ENCODE data around the gene IFT88.

Gene IFT88

GRCh38 chr13:20716951-20717350 lies 150.0 kb downstream of the IFT88 start:
- Histone ChIP-seq H3K27ac (ENCODE audit: low read depth, low read length) (no peak overlapping the region), H3K36me3 (ENCODE audit: control insufficient read depth, insufficient read depth, low read length) (no peaks in the 10 kb centered on the region), H3K4me1 (ENCODE audit: control insufficient read depth, insufficient read depth, low read length) (peaks cover 8% of the 10 kb centered on the region), H3K9ac (ENCODE audit: low read length) (no peak overlapping the region), H3K4me3 (ENCODE audit: low read length) (no peak overlapping the region), H3K27me3 (ENCODE audit: control insufficient read depth, insufficient read depth, low read length) (peaks cover 15% of the 10 kb centered on the region)

GRCh38 chr13:20717581-20718542 lies 150.9 kb downstream of the IFT88 start:
- Histone ChIP-seq H3K27ac (ENCODE audit: low read depth, low read length) (no peak overlapping the region), H3K27me3 (ENCODE audit: control insufficient read depth, insufficient read depth, low read length) (peaks cover 16% of the 10 kb centered on the region), H3K4me3 (ENCODE audit: low read length) (no peak overlapping the region), H3K9ac (ENCODE audit: low read length) (no peak overlapping the region), H3K36me3 (ENCODE audit: control insufficient read depth, insufficient read depth, low read length) (no peaks in the 10 kb centered on the region), H3K4me1 (ENCODE audit: control insufficient read depth, insufficient read depth, low read length) (peaks cover 8% of the 10 kb centered on the region)

- Histone ChIP-seq H3K4me1 (ENCODE audit: control insufficient read depth, insufficient read depth, low read length) (peaks cover 8% of the 10 kb centered on the region), H3K9ac (ENCODE audit: low read length) (no peak overlapping the region), H3K27ac (ENCODE audit: low read depth, low read length) (no peak overlapping the region), H3K4me3 (ENCODE audit: low read length) (no peak overlapping the region), H3K36me3 (ENCODE audit: control insufficient read depth, insufficient read depth, low read length) (no peaks in the 10 kb centered on the region), H3K27me3 (ENCODE audit: control insufficient read depth, insufficient read depth, low read length) (peaks cover 16% of the 10 kb centered on the region)
Observed at GRCh38 chr13:20718958-20719566, 152.1 kb downstream of the IFT88 start.

- no peaks in the 10 kb centered on the region for H3K36me3 ChIP-seq (ENCODE audit: control insufficient read depth, insufficient read depth, low read length)
- peaks cover 16% of the 10 kb centered on the region for H3K27me3 ChIP-seq (ENCODE audit: control insufficient read depth, insufficient read depth, low read length)
- H3K4me1 ChIP-seq (ENCODE audit: control insufficient read depth, insufficient read depth, low read length), result peaks cover 8% of the 10 kb centered on the region
- no peak overlapping the region for H3K27ac ChIP-seq (ENCODE audit: low read depth, low read length)
- H3K4me3 ChIP-seq (ENCODE audit: low read length), result no peak overlapping the region
- no peak overlapping the region for H3K9ac ChIP-seq (ENCODE audit: low read length)
Observed at GRCh38 chr13:20719783-20720182, 152.8 kb downstream of the IFT88 start.

GRCh38 chr13:20720499-20720898 lies 153.5 kb downstream of the IFT88 start:
- Histone ChIP-seq H3K4me1 (ENCODE audit: control insufficient read depth, insufficient read depth, low read length) (peaks cover 6% of the 10 kb centered on the region), H3K9ac (ENCODE audit: low read length) (no peak overlapping the region), H3K4me3 (ENCODE audit: low read length) (no peak overlapping the region), H3K36me3 (ENCODE audit: control insufficient read depth, insufficient read depth, low read length) (no peaks in the 10 kb centered on the region), H3K27ac (ENCODE audit: low read depth, low read length) (no peak overlapping the region), H3K27me3 (ENCODE audit: control insufficient read depth, insufficient read depth, low read length) (peaks cover 16% of the 10 kb centered on the region)

GRCh38 chr13:20721058-20721453 lies 154.1 kb downstream of the IFT88 start:
- Histone ChIP-seq H3K27ac (ENCODE audit: low read depth, low read length) (no peak overlapping the region), H3K4me1 (ENCODE audit: control insufficient read depth, insufficient read depth, low read length) (peaks cover 6% of the 10 kb centered on the region), H3K27me3 (ENCODE audit: control insufficient read depth, insufficient read depth, low read length) (peaks cover 16% of the 10 kb centered on the region), H3K36me3 (ENCODE audit: control insufficient read depth, insufficient read depth, low read length) (no peaks in the 10 kb centered on the region), H3K4me3 (ENCODE audit: low read length) (no peak overlapping the region), H3K9ac (ENCODE audit: low read length) (no peak overlapping the region)

GRCh38 chr13:20721454-20722357 lies 154.7 kb downstream of the IFT88 start:
- no peak overlapping the region for H3K9ac ChIP-seq (ENCODE audit: low read length)

GRCh38 chr13:20727856-20728255 lies 160.9 kb downstream of the IFT88 start:
- Histone ChIP-seq H3K36me3 (ENCODE audit: control insufficient read depth, insufficient read depth, low read length) (no peaks in the 10 kb centered on the region), H3K4me3 (ENCODE audit: low read length) (no peak overlapping the region), H3K27me3 (ENCODE audit: control insufficient read depth, insufficient read depth, low read length) (no peaks in the 10 kb centered on the region), H3K4me1 (ENCODE audit: control insufficient read depth, insufficient read depth, low read length) (no peaks in the 10 kb centered on the region), H3K9ac (ENCODE audit: low read length) (no peak overlapping the region), H3K27ac (ENCODE audit: low read depth, low read length) (no peak overlapping the region)

More at GRCh38 chr13:20721454-20722357, 154.7 kb downstream of the IFT88 start:
- peak overlapping the region; percentile 69 for H3K4me3 ChIP-seq (ENCODE audit: low read length)
- peaks cover 16% of the 10 kb centered on the region for H3K27me3 ChIP-seq (ENCODE audit: control insufficient read depth, insufficient read depth, low read length)
- no peak overlapping the region for H3K27ac ChIP-seq (ENCODE audit: low read depth, low read length)
- peaks cover 6% of the 10 kb centered on the region for H3K4me1 ChIP-seq (ENCODE audit: control insufficient read depth, insufficient read depth, low read length)
- H3K36me3 ChIP-seq (ENCODE audit: control insufficient read depth, insufficient read depth, low read length), result no peaks in the 10 kb centered on the region

- Histone ChIP-seq H3K4me3 (ENCODE audit: low read length) (no peak overlapping the region), H3K9ac (ENCODE audit: low read length) (no peak overlapping the region), H3K36me3 (ENCODE audit: control insufficient read depth, insufficient read depth, low read length) (no peaks in the 10 kb centered on the region), H3K4me1 (ENCODE audit: control insufficient read depth, insufficient read depth, low read length) (no peaks in the 10 kb centered on the region), H3K27ac (ENCODE audit: low read depth, low read length) (no peak overlapping the region), H3K27me3 (ENCODE audit: control insufficient read depth, insufficient read depth, low read length) (no peaks in the 10 kb centered on the region)
Observed at GRCh38 chr13:20728579-20729311, 161.8 kb downstream of the IFT88 start.

GRCh38 chr13:20729633-20730585 lies 163.0 kb downstream of the IFT88 start:
- Histone ChIP-seq H3K27ac (ENCODE audit: low read depth, low read length) (no peak overlapping the region), H3K4me1 (ENCODE audit: control insufficient read depth, insufficient read depth, low read length) (no peaks in the 10 kb centered on the region), H3K4me3 (ENCODE audit: low read length) (no peak overlapping the region), H3K27me3 (ENCODE audit: control insufficient read depth, insufficient read depth, low read length) (no peaks in the 10 kb centered on the region), H3K9ac (ENCODE audit: low read length) (no peak overlapping the region), H3K36me3 (ENCODE audit: control insufficient read depth, insufficient read depth, low read length) (no peaks in the 10 kb centered on the region)

- Histone ChIP-seq H3K27ac (ENCODE audit: low read depth, low read length) (no peak overlapping the region), H3K4me1 (ENCODE audit: control insufficient read depth, insufficient read depth, low read length) (no peaks in the 10 kb centered on the region), H3K9ac (ENCODE audit: low read length) (no peak overlapping the region), H3K36me3 (ENCODE audit: control insufficient read depth, insufficient read depth, low read length) (no peaks in the 10 kb centered on the region), H3K27me3 (ENCODE audit: control insufficient read depth, insufficient read depth, low read length) (no peaks in the 10 kb centered on the region), H3K4me3 (ENCODE audit: low read length) (no peak overlapping the region)
Observed at GRCh38 chr13:20738616-20739015, 171.7 kb downstream of the IFT88 start.

Data from rectal smooth muscle tissue (tissue), 1 donor.